Stimulated activated CD4-positive, alpha-beta T cell treated with anti-CD3 and anti-CD28 coated beads, TNF-alpha, amount 100 ng/mL, for 1 hour (primary cell): ENCODE data around the gene EPM2A.
"Not testable (repeated sequence)": the region's sequence is repeated elsewhere in the genome, so short reads cannot be mapped to it uniquely, and the experiment has no call there.

ENCODE experiments used
- DNase-seq, 3 donors: peaks; one replicate each; pipeline ENCODE4 v3.0.0-alpha.2; 2020; ENCODE audit warnings: low read depth in 3 of 3, low spot score in 1 of 3

Gene EPM2A

GRCh38 chr6:145731447-145731846 is 3.9 kb downstream of the EPM2A start:
- no peak for DNase-seq

GRCh38 chr6:145729887-145730286 is 5.4 kb downstream of the EPM2A start:
- DNase-seq = no peak

- DNase-seq = no peak
Observed at GRCh38 chr6:145728444-145729385, 6.6 kb downstream of the EPM2A start.

GRCh38 chr6:145727817-145728388 is 7.4 kb downstream of the EPM2A start:
- DNase-seq = no peak

GRCh38 chr6:145725570-145725969 is 9.8 kb downstream of the EPM2A start:
- no peak for DNase-seq

- no peak for DNase-seq
Observed at GRCh38 chr6:145723646-145724045, 11.7 kb downstream of the EPM2A start.

- no peak for DNase-seq
Observed at GRCh38 chr6:145722190-145722589, 13.1 kb downstream of the EPM2A start.

GRCh38 chr6:145721144-145721543 is 14.2 kb downstream of the EPM2A start:
- no peak for DNase-seq

GRCh38 chr6:145715426-145715825 is 19.9 kb downstream of the EPM2A start:
- no peak for DNase-seq

GRCh38 chr6:145714731-145715130 is 20.6 kb downstream of the EPM2A start:
- no peak for DNase-seq

GRCh38 chr6:145713773-145714172 is 21.5 kb downstream of the EPM2A start:
- DNase-seq = no peak

GRCh38 chr6:145711372-145711771 is 23.9 kb downstream of the EPM2A start:
- no peak for DNase-seq

- no peak for DNase-seq
Observed at GRCh38 chr6:145707397-145707796, 27.9 kb downstream of the EPM2A start.

GRCh38 chr6:145705561-145705960 is 29.8 kb downstream of the EPM2A start:
- DNase-seq = no peak

GRCh38 chr6:145704143-145704781 is 31.1 kb downstream of the EPM2A start:
- DNase-seq = no peak

- no peak for DNase-seq
Observed at GRCh38 chr6:145699462-145699861, 35.9 kb downstream of the EPM2A start.

- DNase-seq = not testable (repeated sequence)
Observed at GRCh38 chr6:145697401-145697800, 37.9 kb downstream of the EPM2A start.

- no peak for DNase-seq
Observed at GRCh38 chr6:145694083-145694737, 41.1 kb downstream of the EPM2A start.

- DNase-seq = no peak
Observed at GRCh38 chr6:145690969-145691368, 44.4 kb downstream of the EPM2A start.

GRCh38 chr6:145689529-145689928 is 45.8 kb downstream of the EPM2A start:
- DNase-seq = no peak

GRCh38 chr6:145688493-145688905 is 46.8 kb downstream of the EPM2A start:
- DNase-seq = no peak

GRCh38 chr6:145685932-145686331 is 49.4 kb downstream of the EPM2A start:
- DNase-seq = no peak
